ENCODE measurements around the gene MAZ. TPM values are rescaled to one million over a fixed set of nuclear protein-coding genes. Genes with fewer than 3 reads are reported as not detected.

Gene MAZ
- total and polyA plus RNA-seq, 2 of the 13 experiments (the other 11 are each of a cell fraction or from before 2014, with no cell fraction given) = 203 to 277 TPM

- TF ChIP-seq ZUFSP (CRISPR knock-in tag; IDR thresholded peaks at IDR 0.05; ENCODE audit: borderline replicate concordance) (no peak), ZNF121 (CRISPR knock-in tag; IDR thresholded peaks at IDR 0.05) (no peak), SOX13 (IDR thresholded peaks at IDR 0.05) (peak; percentile 26; the same call in 1 of the 2 replicates), SOX13 (CRISPR knock-in tag; conservative IDR thresholded peaks at IDR 0.05 in 1 of 2, IDR thresholded peaks at IDR 0.05 in 1 of 2) (peak in 1 of 2 experiments; percentile 72; a peak in 2 of 4 replicates), MEIS1 (CRISPR knock-in tag; IDR thresholded peaks at IDR 0.05; ENCODE audit: borderline replicate concordance) (peak; percentile 94), CHCHD3 (CRISPR knock-in tag; IDR thresholded peaks at IDR 0.05) (0 out of 2 replicates have a peak, but pooled peaks have one; percentile 55), BORCS8-MEF2B (CRISPR knock-in tag; IDR thresholded peaks at IDR 0.05) (peak; percentile 96), TFE3 (CRISPR knock-in tag; IDR thresholded peaks at IDR 0.05) (peak; percentile 91), ZNF205 (CRISPR knock-in tag; IDR thresholded peaks at IDR 0.05) (peak; percentile 92; the same call in 1 of the 2 replicates), HOXA3 (CRISPR knock-in tag; IDR thresholded peaks at IDR 0.05) (peak; percentile 98), CBFB (CRISPR knock-in tag; IDR thresholded peaks at IDR 0.05) (peak; percentile 94), ZNF615 (CRISPR knock-in tag; IDR thresholded peaks at IDR 0.05; ENCODE audit: borderline replicate concordance) (peak; percentile 66; the same call in 1 of the 2 replicates), ATM (IDR thresholded peaks at IDR 0.05; ENCODE audit: borderline replicate concordance) (no peak), MAFG (CRISPR knock-in tag; IDR thresholded peaks at IDR 0.05) (no peak)
- TF ChIP-seq, protein P1, sequence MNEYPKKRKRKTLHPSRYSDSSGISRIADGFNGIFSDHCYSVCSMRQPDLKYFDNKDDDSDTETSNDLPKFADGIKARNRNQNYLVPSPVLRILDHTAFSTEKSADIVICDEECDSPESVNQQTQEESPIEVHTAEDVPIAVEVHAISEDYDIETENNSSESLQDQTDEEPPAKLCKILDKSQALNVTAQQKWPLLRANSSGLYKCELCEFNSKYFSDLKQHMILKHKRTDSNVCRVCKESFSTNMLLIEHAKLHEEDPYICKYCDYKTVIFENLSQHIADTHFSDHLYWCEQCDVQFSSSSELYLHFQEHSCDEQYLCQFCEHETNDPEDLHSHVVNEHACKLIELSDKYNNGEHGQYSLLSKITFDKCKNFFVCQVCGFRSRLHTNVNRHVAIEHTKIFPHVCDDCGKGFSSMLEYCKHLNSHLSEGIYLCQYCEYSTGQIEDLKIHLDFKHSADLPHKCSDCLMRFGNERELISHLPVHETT (CRISPR knock-in tag; conservative IDR thresholded peaks at IDR 0.05) = peak; percentile 99
- TF ChIP-seq, protein P2, sequence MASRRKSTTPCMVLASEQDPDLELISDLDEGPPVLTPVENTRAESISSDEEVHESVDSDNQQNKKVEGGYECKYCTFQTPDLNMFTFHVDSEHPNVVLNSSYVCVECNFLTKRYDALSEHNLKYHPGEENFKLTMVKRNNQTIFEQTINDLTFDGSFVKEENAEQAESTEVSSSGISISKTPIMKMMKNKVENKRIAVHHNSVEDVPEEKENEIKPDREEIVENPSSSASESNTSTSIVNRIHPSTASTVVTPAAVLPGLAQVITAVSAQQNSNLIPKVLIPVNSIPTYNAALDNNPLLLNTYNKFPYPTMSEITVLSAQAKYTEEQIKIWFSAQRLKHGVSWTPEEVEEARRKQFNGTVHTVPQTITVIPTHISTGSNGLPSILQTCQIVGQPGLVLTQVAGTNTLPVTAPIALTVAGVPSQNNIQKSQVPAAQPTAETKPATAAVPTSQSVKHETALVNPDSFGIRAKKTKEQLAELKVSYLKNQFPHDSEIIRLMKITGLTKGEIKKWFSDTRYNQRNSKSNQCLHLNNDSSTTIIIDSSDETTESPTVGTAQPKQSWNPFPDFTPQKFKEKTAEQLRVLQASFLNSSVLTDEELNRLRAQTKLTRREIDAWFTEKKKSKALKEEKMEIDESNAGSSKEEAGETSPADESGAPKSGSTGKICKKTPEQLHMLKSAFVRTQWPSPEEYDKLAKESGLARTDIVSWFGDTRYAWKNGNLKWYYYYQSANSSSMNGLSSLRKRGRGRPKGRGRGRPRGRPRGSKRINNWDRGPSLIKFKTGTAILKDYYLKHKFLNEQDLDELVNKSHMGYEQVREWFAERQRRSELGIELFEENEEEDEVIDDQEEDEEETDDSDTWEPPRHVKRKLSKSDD (CRISPR knock-in tag; IDR thresholded peaks at IDR 0.05; ENCODE audit: low read depth) = peak; percentile 96
- TF ChIP-seq, protein P3, sequence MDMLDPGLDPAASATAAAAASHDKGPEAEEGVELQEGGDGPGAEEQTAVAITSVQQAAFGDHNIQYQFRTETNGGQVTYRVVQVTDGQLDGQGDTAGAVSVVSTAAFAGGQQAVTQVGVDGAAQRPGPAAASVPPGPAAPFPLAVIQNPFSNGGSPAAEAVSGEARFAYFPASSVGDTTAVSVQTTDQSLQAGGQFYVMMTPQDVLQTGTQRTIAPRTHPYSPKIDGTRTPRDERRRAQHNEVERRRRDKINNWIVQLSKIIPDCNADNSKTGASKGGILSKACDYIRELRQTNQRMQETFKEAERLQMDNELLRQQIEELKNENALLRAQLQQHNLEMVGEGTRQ (IDR thresholded peaks at IDR 0.05; ENCODE audit: low read depth, low read length) = peak; percentile 50
- TF ChIP-seq, protein P3 (CRISPR knock-in tag; IDR thresholded peaks at IDR 0.05; ENCODE audit: borderline replicate concordance) = peak; percentile 74; the same call in 1 of the 2 replicates
Measured at GRCh38 chr16:29805232-29806098, 864 bp upstream of the MAZ start (continued).

Measured in HepG2 (cell line).